NT2/D1 (cell line): Measurements from ENCODE around the gene PDSS2.

ENCODE experiments used
- SUZ12 ChIP-seq: IDR thresholded peaks from 2 replicates; pipeline ENCODE4 v1.6.1; 2011; ENCODE audit not compliant: insufficient read length, insufficient read depth; ENCODE audit errors: extremely low read depth
- YY1 ChIP-seq: IDR thresholded peaks from 2 replicates; pipeline ENCODE4 v1.6.1; 2011; ENCODE audit not compliant: insufficient read length, insufficient read depth
- ZNF274 ChIP-seq: IDR thresholded peaks from 2 replicates; pipeline ENCODE4 v1.6.1; 2011; ENCODE audit warnings: mild to moderate bottlenecking, low read depth, low read length

DNA sequence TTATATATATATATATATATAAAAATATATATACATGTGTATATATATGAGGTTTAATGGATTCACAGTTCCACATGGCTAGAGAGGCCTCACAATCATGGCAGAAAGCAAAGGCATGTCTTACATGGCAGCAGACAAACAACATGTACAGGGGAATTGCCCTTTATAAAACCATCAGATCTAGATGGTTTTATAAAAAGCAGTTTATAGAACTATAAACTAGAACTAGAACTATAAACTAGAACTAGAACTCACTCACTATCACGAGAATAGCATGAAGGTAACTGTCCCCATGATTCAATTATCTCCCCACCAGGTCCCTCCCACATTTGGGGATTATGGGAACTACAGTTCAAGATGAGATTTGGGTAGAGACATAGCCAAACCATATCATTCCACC lies 56.8 kb downstream of the PDSS2 start:
- TF ChIP-seq YY1, result no peak
- no peak for TF ChIP-seq ZNF274
- no peak for TF ChIP-seq SUZ12
